ENCODE results near the gene PRCC. TPM values are rescaled to one million over a fixed set of nuclear protein-coding genes. Genes with fewer than 3 reads are reported as not detected.
"Not testable (repeated sequence)": the region's sequence is repeated elsewhere in the genome, so short reads cannot be mapped to it uniquely, and the experiment has no call there.

PRCC gene
- total RNA-seq, 1 experiment from 2014 or later, result 131 TPM

DNA sequence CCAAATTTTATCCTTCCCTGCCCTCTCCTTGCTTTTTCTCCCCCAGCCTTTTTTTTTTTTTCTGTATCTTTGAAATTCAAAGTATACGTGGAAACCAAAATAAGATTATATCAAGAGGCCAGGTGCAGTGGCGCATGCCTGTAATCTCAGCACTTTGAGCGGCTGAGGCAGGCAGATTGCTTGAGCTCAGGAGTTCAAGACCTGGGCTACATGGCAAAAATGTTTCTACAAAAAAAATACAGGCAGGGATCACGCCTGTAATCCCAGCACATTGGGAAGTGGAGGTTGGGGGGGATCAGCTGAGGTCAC is 6.6 kb upstream of the PRCC start:
- BruUV-seq (replicated peaks), result no TSS peak
- POLR2A ChIA-PET, result interaction anchor here (0.6 to 1.4 kb wide), 4 partner anchors 8 to 129 kb away, joined by 3 to 7 read pairs (median 5); partner anchors contain the start of genes HDGF and MRPL24
- CTCF ChIA-PET, result interaction anchor here (0.5 to 1.3 kb wide), 4 partner anchors 9 to 104 kb away, joined by 3 to 7 read pairs (median 3); partner anchors contain the start of gene HDGF
- peaks cover 7% of the 10 kb centered on the region for H3K36me3 Mint-ChIP-seq (ENCODE audit: insufficient read depth, unreplicated experiment)
- H3K27me3 Mint-ChIP-seq (ENCODE audit: insufficient read depth, unreplicated experiment), result no peaks in the 10 kb centered on the region
- TF ChIP-seq, protein P1, sequence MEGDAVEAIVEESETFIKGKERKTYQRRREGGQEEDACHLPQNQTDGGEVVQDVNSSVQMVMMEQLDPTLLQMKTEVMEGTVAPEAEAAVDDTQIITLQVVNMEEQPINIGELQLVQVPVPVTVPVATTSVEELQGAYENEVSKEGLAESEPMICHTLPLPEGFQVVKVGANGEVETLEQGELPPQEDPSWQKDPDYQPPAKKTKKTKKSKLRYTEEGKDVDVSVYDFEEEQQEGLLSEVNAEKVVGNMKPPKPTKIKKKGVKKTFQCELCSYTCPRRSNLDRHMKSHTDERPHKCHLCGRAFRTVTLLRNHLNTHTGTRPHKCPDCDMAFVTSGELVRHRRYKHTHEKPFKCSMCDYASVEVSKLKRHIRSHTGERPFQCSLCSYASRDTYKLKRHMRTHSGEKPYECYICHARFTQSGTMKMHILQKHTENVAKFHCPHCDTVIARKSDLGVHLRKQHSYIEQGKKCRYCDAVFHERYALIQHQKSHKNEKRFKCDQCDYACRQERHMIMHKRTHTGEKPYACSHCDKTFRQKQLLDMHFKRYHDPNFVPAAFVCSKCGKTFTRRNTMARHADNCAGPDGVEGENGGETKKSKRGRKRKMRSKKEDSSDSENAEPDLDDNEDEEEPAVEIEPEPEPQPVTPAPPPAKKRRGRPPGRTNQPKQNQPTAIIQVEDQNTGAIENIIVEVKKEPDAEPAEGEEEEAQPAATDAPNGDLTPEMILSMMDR (IDR thresholded peaks at IDR 0.05; ENCODE audit: unreplicated experiment), result no peak
- intact Hi-C loops (cut with micrococcal nuclease), result no loop called here
- no peak overlapping the region for H3K4me3 Mint-ChIP-seq (ENCODE audit: unreplicated experiment)
- no peaks in the 10 kb centered on the region for H3K4me1 Mint-ChIP-seq (ENCODE audit: insufficient read depth, unreplicated experiment)
- DNase-seq (ENCODE audit: unreplicated experiment), result no peak
- no peak overlapping the region for H3K27ac Mint-ChIP-seq (ENCODE audit: low read depth, unreplicated experiment)
- H3K9me3 Mint-ChIP-seq (ENCODE audit: unreplicated experiment), result no peaks in the 10 kb centered on the region

DNA sequence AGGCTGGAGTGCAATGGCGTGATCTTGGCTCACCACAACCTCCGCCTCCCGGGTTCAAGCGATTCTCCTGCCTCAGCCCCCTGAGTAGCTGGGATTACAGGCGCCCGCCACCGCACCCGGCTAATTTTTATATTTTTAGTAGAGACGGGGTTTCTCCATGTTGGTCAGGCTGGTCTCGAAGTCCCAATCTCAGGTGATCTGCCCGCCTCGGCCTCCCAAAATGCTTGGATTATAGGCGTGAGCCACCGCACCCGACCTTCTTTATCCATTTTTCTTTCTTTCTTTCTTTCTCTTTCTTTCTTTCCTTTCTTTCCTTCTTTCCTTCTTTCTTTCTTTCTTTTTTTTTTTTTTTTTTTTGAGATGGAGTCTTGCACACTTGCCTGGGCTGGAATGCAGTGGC is 2.2 kb upstream of the PRCC start:
- peaks cover 24% of the 10 kb centered on the region for H3K4me1 Mint-ChIP-seq (ENCODE audit: insufficient read depth, unreplicated experiment)
- POLR2A ChIA-PET, result interaction anchor here (0.7 to 9.1 kb wide), 5 partner anchors 11 to 152 kb away, joined by 3 to 375 read pairs (median 220); partner anchors contain the start of genes HDGF, ISG20L2, METTL25B and MRPL24
- DNase-seq (ENCODE audit: unreplicated experiment); H3K9me3 Mint-ChIP-seq (ENCODE audit: unreplicated experiment); H3K4me3 Mint-ChIP-seq (ENCODE audit: unreplicated experiment); intact Hi-C loops (cut with micrococcal nuclease); BruUV-seq (replicated peaks); H3K27me3 Mint-ChIP-seq (ENCODE audit: insufficient read depth, unreplicated experiment); H3K27ac Mint-ChIP-seq (ENCODE audit: low read depth, unreplicated experiment): not testable (repeated sequence)
- CTCF ChIA-PET, result interaction anchor here (0.7 to 9.4 kb wide), 7 partner anchors 13 to 324 kb away, joined by 3 to 115 read pairs (median 4); partner anchors contain the start of genes HDGF, ISG20L2 and METTL25B
- H3K36me3 Mint-ChIP-seq (ENCODE audit: insufficient read depth, unreplicated experiment), result peaks cover 22% of the 10 kb centered on the region

DNA sequence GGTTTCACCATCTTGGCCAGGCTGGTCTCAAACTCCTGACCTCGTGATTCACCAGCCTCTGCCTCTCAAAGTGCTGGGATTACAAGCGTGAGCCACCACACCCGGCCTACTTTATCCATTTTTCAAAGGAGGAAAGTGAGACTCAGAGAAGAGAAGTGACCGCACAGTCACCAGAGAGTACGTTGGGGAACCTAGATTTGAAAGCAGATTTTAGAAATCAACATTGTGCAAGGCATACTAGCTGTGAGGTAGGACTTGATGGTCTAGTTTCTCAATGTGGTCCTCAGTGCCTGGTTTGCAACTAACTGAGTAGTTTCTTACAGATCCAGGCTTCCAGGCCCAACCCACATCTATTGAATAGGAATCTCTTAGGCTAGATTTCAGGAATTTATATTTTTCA is 1.7 kb upstream of the PRCC start:
- Mint-ChIP-seq H3K27ac (ENCODE audit: low read depth, unreplicated experiment) (no peak overlapping the region), H3K4me1 (ENCODE audit: insufficient read depth, unreplicated experiment) (peaks cover 26% of the 10 kb centered on the region), H3K36me3 (ENCODE audit: insufficient read depth, unreplicated experiment) (peaks cover 27% of the 10 kb centered on the region), H3K27me3 (ENCODE audit: insufficient read depth, unreplicated experiment) (no peaks in the 10 kb centered on the region), H3K4me3 (ENCODE audit: unreplicated experiment) (no peak overlapping the region), H3K9me3 (ENCODE audit: unreplicated experiment) (no peaks in the 10 kb centered on the region)
- ChIA-PET POLR2A (interaction anchor here (0.9 to 9.1 kb wide), 7 partner anchors 12 to 79 kb away, joined by 3 to 375 read pairs (median 12); partner anchors contain the start of genes HDGF, ISG20L2, METTL25B and MRPL24), CTCF (interaction anchor here (0.6 to 9.4 kb wide), 7 partner anchors 9 to 120 kb away, joined by 3 to 115 read pairs (median 4); partner anchors contain the start of genes HDGF, ISG20L2 and METTL25B)
- TF ChIP-seq, protein P1 (IDR thresholded peaks at IDR 0.05; ENCODE audit: unreplicated experiment), result no peak
- DNase-seq (ENCODE audit: unreplicated experiment), result no peak
- intact Hi-C loops (cut with micrococcal nuclease), result loop anchor here (2.0 kb wide), 1 partner anchor 25 kb away; the partner anchor contains the start of gene MRPL24
- no TSS peak for BruUV-seq (replicated peaks)

DNA sequence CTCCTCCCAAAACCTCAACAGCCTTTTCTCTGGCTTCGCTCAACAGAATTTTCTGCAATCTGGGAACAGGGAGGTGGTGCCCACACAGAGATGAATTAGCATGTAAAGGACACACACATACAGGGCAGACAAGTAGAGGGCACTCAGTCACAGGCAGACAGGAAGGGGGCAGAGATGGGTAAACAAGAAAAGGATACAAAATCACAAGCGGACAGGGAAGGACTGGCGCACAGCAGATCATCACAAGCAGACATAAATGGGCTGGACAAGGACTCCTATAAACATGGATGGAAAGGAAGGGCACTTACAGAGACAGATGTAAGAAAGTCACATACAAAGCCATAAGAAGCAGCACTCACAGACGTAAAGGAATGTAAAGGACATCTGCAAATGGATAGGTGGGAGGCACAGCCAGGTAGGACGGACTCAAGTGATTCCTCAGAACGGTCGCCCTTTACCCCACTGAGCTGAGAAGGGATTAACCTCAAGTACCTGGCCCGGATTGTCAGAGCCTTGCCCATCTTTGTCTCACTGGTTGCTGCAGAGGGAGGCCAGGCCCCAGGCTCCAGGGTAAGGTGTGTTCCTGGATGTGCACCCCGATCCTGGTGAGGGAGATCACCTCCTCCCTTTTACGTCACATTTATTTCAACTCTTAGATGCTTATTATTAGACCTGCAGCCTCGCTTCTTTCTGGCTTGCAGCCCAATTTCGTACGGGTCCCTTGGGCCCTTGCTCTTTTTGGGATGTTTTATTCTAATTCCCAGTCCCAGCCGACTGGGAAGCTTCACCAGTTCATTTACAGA is 836 bp upstream of the PRCC start:
- ChIA-PET POLR2A (interaction anchor here (0.7 to 9.1 kb wide), 26 partner anchors 10 to 484 kb away, joined by 3 to 375 read pairs (median 5); partner anchors contain the start of genes HDGF, ISG20L2, METTL25B and MRPL24), CTCF (interaction anchor here (0.6 to 9.4 kb wide), 13 partner anchors 10 to 123 kb away, joined by 3 to 115 read pairs (median 5); partner anchors contain the start of genes HDGF, ISG20L2, METTL25B and MRPL24)
- BruUV-seq (replicated peaks), result TSS peak; percentile 63
- no peaks in the 10 kb centered on the region for H3K9me3 Mint-ChIP-seq (ENCODE audit: unreplicated experiment)
- no peak overlapping the region for H3K4me3 Mint-ChIP-seq (ENCODE audit: unreplicated experiment)
- H3K27ac Mint-ChIP-seq (ENCODE audit: low read depth, unreplicated experiment), result no peak overlapping the region
- intact Hi-C loops (cut with micrococcal nuclease), result loop anchor here (1.0 to 2.0 kb wide), 4 partner anchors 16 to 40 kb away; partner anchors contain the start of gene MRPL24
- TF ChIP-seq, protein P1 (IDR thresholded peaks at IDR 0.05; ENCODE audit: unreplicated experiment), result no peak
- H3K4me1 Mint-ChIP-seq (ENCODE audit: insufficient read depth, unreplicated experiment), result peaks cover 35% of the 10 kb centered on the region
- H3K27me3 Mint-ChIP-seq (ENCODE audit: insufficient read depth, unreplicated experiment), result no peaks in the 10 kb centered on the region
- DNase-seq (ENCODE audit: unreplicated experiment), result no peak
- H3K36me3 Mint-ChIP-seq (ENCODE audit: insufficient read depth, unreplicated experiment), result peaks cover 35% of the 10 kb centered on the region

All from MCF 10A (cell line).